ENCODE data around the gene SLC26A6. TPM values are rescaled to one million over a fixed set of nuclear protein-coding genes. Genes with fewer than 3 reads are reported as not detected.

The SLC26A6 gene
- total RNA-seq, 6 experiments from 2014 or later, result 6.6 to 9.9 (median 8.6) TPM

DNA sequence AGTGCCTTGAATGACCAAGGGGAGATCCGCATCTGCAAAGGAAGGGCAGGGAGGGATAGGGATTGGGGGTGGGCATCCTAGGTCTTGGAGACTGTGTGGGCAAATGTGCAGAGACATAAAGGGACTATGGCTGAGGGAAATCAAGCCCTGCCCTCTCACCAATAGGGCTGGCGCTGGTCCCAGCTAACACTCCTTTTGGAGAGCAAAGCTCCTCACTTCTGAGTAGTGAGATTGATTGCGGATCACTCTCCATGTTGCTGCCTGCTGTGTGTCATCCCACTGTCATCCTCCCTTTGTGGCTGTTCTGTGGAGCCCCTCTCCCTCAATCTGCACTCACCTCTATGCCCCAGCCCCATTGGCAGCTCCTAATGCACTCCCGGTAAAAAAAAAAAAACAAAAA lies 29.7 kb upstream of the SLC26A6 start:
- H3K27ac ChIP-seq, result no peak overlapping the region
- TF ChIP-seq CTCF (IDR thresholded peaks at IDR 0.05), result no peak
- TF ChIP-seq POLR2A (IDR thresholded peaks at IDR 0.05), result no peak
- H3K9me3 ChIP-seq, result no peaks in the 10 kb centered on the region
- DNase-seq (no peak), ATAC-seq (no peak)
- H3K4me3 ChIP-seq, result no peak overlapping the region
- peaks cover 0 to 10% of the 10 kb centered on the region in 2 donors for H3K27me3 ChIP-seq
- WGBS (ENCODE audit: insufficient coverage, low coverage, low lambda C conversion rate, missing lambda C conversion rate), result 90% methylated on average over 1 of the region's 4 CpGs
- H3K4me1 ChIP-seq, result peaks cover 0 to 17% (median 4%) of the 10 kb centered on the region in 4 donors
- no peaks in the 10 kb centered on the region for H3K36me3 ChIP-seq
- intact Hi-C loops (cut with DNase I), result no loop called here

DNA sequence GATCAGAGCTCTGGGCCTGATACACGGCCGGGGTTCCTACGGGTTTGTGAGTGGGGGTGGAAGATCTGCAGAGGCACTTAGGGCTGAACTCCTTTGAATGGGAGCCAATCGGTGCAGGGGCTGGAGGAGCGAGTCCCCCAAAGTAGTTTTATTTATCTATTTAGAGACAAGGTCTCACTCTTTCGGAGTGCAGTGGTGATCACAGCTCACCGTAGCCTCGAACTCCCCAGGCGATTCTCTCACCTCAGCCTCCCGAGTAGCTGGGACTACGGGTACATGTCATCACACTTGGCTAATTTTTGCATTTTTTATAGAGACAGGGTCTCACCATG lies 29.0 kb upstream of the SLC26A6 start:
- Histone ChIP-seq H3K4me1 (peaks cover 0 to 17% (median 4%) of the 10 kb centered on the region in 4 donors), H3K36me3 (no peaks in the 10 kb centered on the region), H3K9me3 (no peaks in the 10 kb centered on the region), H3K27me3 (peaks cover 0 to 10% of the 10 kb centered on the region in 2 donors), H3K4me3 (no peak overlapping the region), H3K27ac (no peak overlapping the region)
- intact Hi-C loops (cut with DNase I), result no loop called here
- no peak for TF ChIP-seq POLR2A (IDR thresholded peaks at IDR 0.05)
- TF ChIP-seq CTCF (IDR thresholded peaks at IDR 0.05), result no peak
- 86% methylated on average over 7 of the region's 11 CpGs for WGBS (ENCODE audit: insufficient coverage, low coverage, low lambda C conversion rate, missing lambda C conversion rate)
- ATAC-seq (no peak), DNase-seq (no peak)

GRCh38 chr3:48663489-48664312 lies 28.4 kb upstream of the SLC26A6 start:
- Histone ChIP-seq H3K27me3 (peaks cover 0 to 10% of the 10 kb centered on the region in 2 donors), H3K4me3 (peak overlapping the region; percentile 30 to 47 (median 42)), H3K4me1 (peaks cover 0 to 17% (median 4%) of the 10 kb centered on the region in 4 donors), H3K27ac (no peak overlapping the region), H3K9me3 (no peaks in the 10 kb centered on the region), H3K36me3 (no peaks in the 10 kb centered on the region)
- TF ChIP-seq POLR2A (IDR thresholded peaks at IDR 0.05), result peak; percentile 64
- TF ChIP-seq CTCF (IDR thresholded peaks at IDR 0.05), result peak; percentile 42 to 55 (median 45)
- ATAC-seq (peak; percentile 81 to 91 (median 85)), DNase-seq (peak; percentile 75 to 87 (median 78))
- intact Hi-C loops (cut with DNase I), result no loop called here
- WGBS (ENCODE audit: insufficient coverage, low coverage, low lambda C conversion rate, missing lambda C conversion rate), result 4% methylated on average over 26 of the region's 66 CpGs

- no peak for DNase-seq
- intact Hi-C loops (cut with DNase I), result no loop called here
- Histone ChIP-seq H3K9me3 (no peaks in the 10 kb centered on the region), H3K36me3 (no peaks in the 10 kb centered on the region), H3K27ac (no peak within 1 kb of the TSS), H3K4me1 (peaks cover 0 to 17% (median 4%) of the 10 kb centered on the region in 4 donors), H3K27me3 (peaks cover 0 to 10% of the 10 kb centered on the region in 2 donors), H3K4me3 (peak within 1 kb of the TSS; percentile 30 to 47 (median 42))
- no peak for TF ChIP-seq POLR2A (IDR thresholded peaks at IDR 0.05)
- TF ChIP-seq CTCF (IDR thresholded peaks at IDR 0.05), result no peak
- peak in 2 of 4 donors; percentile 8 to 9 for ATAC-seq
- WGBS (ENCODE audit: insufficient coverage, low coverage, low lambda C conversion rate, missing lambda C conversion rate), result 2% methylated on average over 10 of the region's 52 CpGs
Observed at GRCh38 chr3:48662753-48663488, 27.7 kb upstream of the SLC26A6 start, which contains the start of gene CELSR3. CELSR3 (minus strand) TSS chr3:48662886; CDS start chr3:48662634, 252 bp downstream.
